WTC11 (cell line): ENCODE data around the gene ARHGAP10. TPM values are rescaled to one million over a fixed set of nuclear protein-coding genes. Genes with fewer than 3 reads are reported as not detected.

ENCODE experiments used
- ATAC-seq: fragments of 200-7000 bp; cut with Tn5 transposase; 2 replicates; pipeline ENCODE4 v1.10.0; 2021; ENCODE audit warnings: mild to moderate bottlenecking, moderate library complexity
- CTCF ChIA-PET: fragments of 300-600 bp; sonication (Branson Sonifier 250); formaldehyde crosslinking; loops from one replicate; lab custom pipeline; 2021; ENCODE audit warnings: antibody characterized with exemption; lab: Charles Lee
- POLR2A ChIA-PET: fragments of 350-600 bp; sonication (Branson Sonifier 250); formaldehyde crosslinking; loops from one replicate; lab custom pipeline; 2021; ENCODE audit warnings: antibody characterized with exemption; lab: Charles Lee
- DNase-seq: peaks from one replicate; pipeline ENCODE4 v3.0.0; 2021; ENCODE audit warnings: low spot score
- H3K27ac Mint-ChIP-seq: 2 replicates; pipeline ENCODE4 v1.8.0; 2021; ENCODE audit warnings: mixed read lengths
- H3K27me3 Mint-ChIP-seq: 2 replicates; pipeline ENCODE4 v1.8.0; 2021; ENCODE audit warnings: low read depth, mild to moderate bottlenecking, moderate library complexity, mixed read lengths
- H3K36me3 Mint-ChIP-seq: 2 replicates; pipeline ENCODE4 v1.8.0; 2021; ENCODE audit warnings: mixed read lengths
- H3K4me1 Mint-ChIP-seq: 2 replicates; pipeline ENCODE4 v1.8.0; 2022; ENCODE audit warnings: mixed read lengths
- H3K4me3 Mint-ChIP-seq: 2 replicates; pipeline ENCODE4 v1.8.0; 2021; ENCODE audit warnings: mild to moderate bottlenecking, moderate library complexity, mixed read lengths
- H3K9me3 Mint-ChIP-seq: 2 replicates; pipeline ENCODE4 v1.8.0; 2021; ENCODE audit warnings: mixed read lengths
- EMX1 ChIP-seq: fragments of 250-450 bp; sonication (Bioruptor Pico); IDR thresholded peaks from 2 replicates; pipeline ENCODE4 v1.8.0; 2021; ENCODE audit warnings: mild to moderate bottlenecking
- FOXK1 ChIP-seq: sonication (generic); formaldehyde crosslinking; IDR thresholded peaks from 2 replicates; pipeline ENCODE4 v1.8.0; 2022; ENCODE audit warnings: mild to moderate bottlenecking, moderate library complexity, missing genetic modification reagents
- HMGXB4 ChIP-seq: sonication (generic); formaldehyde crosslinking; IDR thresholded peaks from 2 replicates; pipeline ENCODE4 v1.8.1; 2023; ENCODE audit warnings: mild to moderate bottlenecking, moderate library complexity, missing genetic modification reagents
- MAX ChIP-seq: sonication (generic); formaldehyde crosslinking; IDR thresholded peaks from 2 replicates; pipeline ENCODE4 v1.8.0; 2022; ENCODE audit warnings: mild to moderate bottlenecking, missing genetic modification reagents
- RELA ChIP-seq: sonication (generic); formaldehyde crosslinking; IDR thresholded peaks from 2 replicates; pipeline ENCODE4 v1.8.1; 2022; ENCODE audit warnings: missing genetic modification reagents, mild to moderate bottlenecking, borderline replicate concordance
- SMAD4 ChIP-seq: sonication (generic); formaldehyde crosslinking; IDR thresholded peaks from 2 replicates; pipeline ENCODE4 v1.8.0; 2022; ENCODE audit warnings: mild to moderate bottlenecking, missing genetic modification reagents
- STAT6 ChIP-seq: sonication (generic); formaldehyde crosslinking; conservative IDR thresholded peaks from 2 replicates; pipeline ENCODE4 v1.8.1; 2023; ENCODE audit warnings: mild to moderate bottlenecking, low read depth, missing genetic modification reagents, moderate library complexity
- TCF7 ChIP-seq: sonication (generic); formaldehyde crosslinking; IDR thresholded peaks from 2 replicates; pipeline ENCODE4 v1.8.0; 2022; ENCODE audit warnings: mild to moderate bottlenecking, low read depth, missing genetic modification reagents, moderate library complexity
- USF2 ChIP-seq: sonication (generic); formaldehyde crosslinking; IDR thresholded peaks from 2 replicates; pipeline ENCODE4 v1.8.1; 2023; ENCODE audit warnings: mild to moderate bottlenecking, missing genetic modification reagents, moderate library complexity
- ZNF219 ChIP-seq: sonication (generic); formaldehyde crosslinking; IDR thresholded peaks from 2 replicates; pipeline ENCODE4 v1.8.0; 2023; ENCODE audit warnings: missing genetic modification reagents, mild to moderate bottlenecking, borderline replicate concordance
- ZNF416 ChIP-seq: fragments of 250-450 bp; sonication (Bioruptor Pico); IDR thresholded peaks from 2 replicates; pipeline ENCODE4 v1.9.0; 2021; ENCODE audit warnings: mild to moderate bottlenecking, inconsistent platforms
- ZNF512 ChIP-seq: sonication (generic); formaldehyde crosslinking; IDR thresholded peaks from 2 replicates; pipeline ENCODE4 v1.8.1; 2022; ENCODE audit warnings: missing genetic modification reagents, borderline replicate concordance
- total RNA-seq: library from RNA; stranded (reverse); gene quantifications from 3 replicates; pipeline ENCODE4 v1.2.3, GENCODE V29; 2021
- TF ChIP-seq, protein P1 (sequence below): sonication (generic); formaldehyde crosslinking; IDR thresholded peaks from 2 replicates; pipeline ENCODE4 v1.8.0; 2022; ENCODE audit warnings: mild to moderate bottlenecking, missing genetic modification reagents

The ARHGAP10 gene
- total RNA-seq, 1 experiment from 2014 or later: 9.6 TPM

GRCh38 chr4:148090503-148091476 lies 358.9 kb downstream of the ARHGAP10 start:
- Mint-ChIP-seq H3K27ac (no peak overlapping the region), H3K4me1 (peaks cover 7% of the 10 kb centered on the region)

More at GRCh38 chr4:148090503-148091476, 358.9 kb downstream of the ARHGAP10 start:
- H3K9me3 Mint-ChIP-seq: peaks cover 3% of the 10 kb centered on the region; the same call in 1 of the 2 replicates
- CTCF ChIA-PET: interaction anchor here (0.6 to 0.7 kb wide), 2 partner anchors 9 to 446 kb away, joined by 3 read pairs; no protein-coding TSS in a partner anchor
- ATAC-seq: no peak
- H3K4me3 Mint-ChIP-seq: no peak overlapping the region
- DNase-seq: no peak
- no peaks in the 10 kb centered on the region for H3K36me3 Mint-ChIP-seq
- H3K27me3 Mint-ChIP-seq: no peaks in the 10 kb centered on the region; the same call in 1 of the 2 replicates
- POLR2A ChIA-PET: no interaction called here
- no peak for TF ChIP-seq TCF7
- TF ChIP-seq ZNF512 (CRISPR knock-in tag): no peak
- no peak for TF ChIP-seq EMX1
- TF ChIP-seq USF2: no peak
- TF ChIP-seq SMAD4 (CRISPR knock-in tag): no peak
- TF ChIP-seq, protein P1, sequence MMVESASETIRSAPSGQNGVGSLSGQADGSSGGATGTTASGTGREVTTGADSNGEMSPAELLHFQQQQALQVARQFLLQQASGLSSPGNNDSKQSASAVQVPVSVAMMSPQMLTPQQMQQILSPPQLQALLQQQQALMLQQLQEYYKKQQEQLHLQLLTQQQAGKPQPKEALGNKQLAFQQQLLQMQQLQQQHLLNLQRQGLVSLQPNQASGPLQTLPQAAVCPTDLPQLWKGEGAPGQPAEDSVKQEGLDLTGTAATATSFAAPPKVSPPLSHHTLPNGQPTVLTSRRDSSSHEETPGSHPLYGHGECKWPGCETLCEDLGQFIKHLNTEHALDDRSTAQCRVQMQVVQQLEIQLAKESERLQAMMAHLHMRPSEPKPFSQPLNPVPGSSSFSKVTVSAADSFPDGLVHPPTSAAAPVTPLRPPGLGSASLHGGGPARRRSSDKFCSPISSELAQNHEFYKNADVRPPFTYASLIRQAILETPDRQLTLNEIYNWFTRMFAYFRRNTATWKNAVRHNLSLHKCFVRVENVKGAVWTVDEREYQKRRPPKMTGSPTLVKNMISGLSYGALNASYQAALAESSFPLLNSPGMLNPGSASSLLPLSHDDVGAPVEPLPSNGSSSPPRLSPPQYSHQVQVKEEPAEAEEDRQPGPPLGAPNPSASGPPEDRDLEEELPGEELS (CRISPR knock-in tag): no peak
- TF ChIP-seq HMGXB4 (CRISPR knock-in tag): no peak
- TF ChIP-seq ZNF416 (CRISPR knock-in tag): no peak
- no peak for TF ChIP-seq FOXK1 (CRISPR knock-in tag)
- TF ChIP-seq STAT6 (CRISPR knock-in tag): no peak
- TF ChIP-seq ZNF219: no peak
- no peak for TF ChIP-seq RELA (CRISPR knock-in tag)
- no peak for TF ChIP-seq MAX (CRISPR knock-in tag)
